GM12892 (cell line): ENCODE data around the gene CFHR5.

ENCODE experiments used
- POLR2A ChIP-seq: IDR thresholded peaks from 2 replicates; pipeline ENCODE4 v1.6.1; 2011; ENCODE audit warnings: low read depth, low read length, control low read depth
- POLR2AphosphoS5 ChIP-seq: IDR thresholded peaks from 2 replicates; pipeline ENCODE4 v1.6.1; 2011; ENCODE audit warnings: low read depth, low read length, control low read depth
- TAF1 ChIP-seq: IDR thresholded peaks from 2 replicates; pipeline ENCODE4 v1.6.1; 2011; ENCODE audit warnings: low read depth, mild to moderate bottlenecking, control low read depth, low read length, borderline replicate concordance

GRCh38 chr1:197036861-197037260 is 59.5 kb downstream of the CFHR5 start:
- TF ChIP-seq POLR2AphosphoS5: no peak
- no peak for TF ChIP-seq POLR2A
- no peak for TF ChIP-seq TAF1
